ENCODE data around the gene SERPINB6.

Gene SERPINB6

GRCh38 chr6:2992330-2992979 lies 21.1 kb upstream of the SERPINB6 start:
- peak overlapping the region in 1 of 7 experiments; percentile 21 for H3K4me3 ChIP-seq (ENCODE audit: control insufficient read depth in 1 of 7, extremely low read depth in 1 of 7, insufficient read depth in 4 of 7, low read depth in 2 of 7, low read length in 6 of 7)
- H3K36me3 ChIP-seq (ENCODE audit: control insufficient read depth in 4 of 4, insufficient read depth in 4 of 4, low read length in 3 of 4): no peaks in the 10 kb centered on the region
- H3K27ac ChIP-seq (ENCODE audit: insufficient read depth in 1 of 2, low read depth in 1 of 2, low read length in 2 of 2, poor library complexity in 1 of 2, severe bottlenecking in 2 of 2): peak overlapping the region in 1 of 2 experiments; percentile 99
- WGBS (ENCODE audit: insufficient coverage): 95% methylated on average over 2 of the region's 6 CpGs
- ChIA-PET CTCF (interaction anchor here (1.0 to 6.4 kb wide), 4 partner anchors 13 to 225 kb away, joined by 3 to 45 read pairs (median 5); no protein-coding TSS in a partner anchor), POLR2A (no interaction called here)
- no peaks in the 10 kb centered on the region for H3K9me3 ChIP-seq (ENCODE audit: control extremely low read depth in 1 of 5, control insufficient read depth in 4 of 5, insufficient read depth in 2 of 5, low read depth in 1 of 5, low read length in 4 of 5)
- DNase-seq: no peak
- H3K27me3 ChIP-seq (replicated peaks in 2 of 5; ENCODE audit: control insufficient read depth in 4 of 5, insufficient read depth in 5 of 5, low read length in 4 of 5): no peaks in the 10 kb centered on the region
- peaks cover 12 to 34% (median 29%) of the 10 kb centered on the region in 4 experiments for H3K4me1 ChIP-seq (ENCODE audit: control extremely low read depth in 1 of 4, control insufficient read depth in 4 of 4, insufficient read depth in 4 of 4, low read length in 3 of 4)

GRCh38 chr6:2990932-2991506 lies 19.7 kb upstream of the SERPINB6 start:
- H3K4me3 ChIP-seq (ENCODE audit: control insufficient read depth in 1 of 7, extremely low read depth in 1 of 7, insufficient read depth in 4 of 7, low read depth in 2 of 7, low read length in 6 of 7): peak overlapping the region; percentile 9 to 98 (median 80)
- H3K36me3 ChIP-seq (ENCODE audit: control insufficient read depth in 4 of 4, insufficient read depth in 4 of 4, low read length in 3 of 4): no peaks in the 10 kb centered on the region
- H3K27ac ChIP-seq (ENCODE audit: insufficient read depth in 1 of 2, low read depth in 1 of 2, low read length in 2 of 2, poor library complexity in 1 of 2, severe bottlenecking in 2 of 2): peak overlapping the region; percentile 98 to 99
- DNase-seq: no peak
- ChIA-PET CTCF (interaction anchor here (0.6 to 6.4 kb wide), 24 partner anchors 8 to 253 kb away, joined by 3 to 71 read pairs (median 5); partner anchors contain the start of genes NQO2 and RIPK1), POLR2A (interaction anchor here (0.6 to 2.6 kb wide), 7 partner anchors 8 to 208 kb away, joined by 3 to 11 read pairs (median 4); partner anchors contain the start of genes NQO2 and SERPINB1)
- H3K4me1 ChIP-seq (ENCODE audit: control extremely low read depth in 1 of 4, control insufficient read depth in 4 of 4, insufficient read depth in 4 of 4, low read length in 3 of 4): peaks cover 12 to 45% (median 37%) of the 10 kb centered on the region in 4 experiments
- WGBS (ENCODE audit: insufficient coverage): 2% methylated on average over 6 of the region's 10 CpGs
- H3K9me3 ChIP-seq (ENCODE audit: control extremely low read depth in 1 of 5, control insufficient read depth in 4 of 5, insufficient read depth in 2 of 5, low read depth in 1 of 5, low read length in 4 of 5): no peaks in the 10 kb centered on the region
- no peaks in the 10 kb centered on the region for H3K27me3 ChIP-seq (replicated peaks in 2 of 5; ENCODE audit: control insufficient read depth in 4 of 5, insufficient read depth in 5 of 5, low read length in 4 of 5)

- peak; percentile 31 to 61 (median 51) for DNase-seq
- ChIA-PET POLR2A (interaction anchor here (0.6 to 2.6 kb wide), 11 partner anchors 9 to 207 kb away, joined by 3 to 12 read pairs (median 4); partner anchors contain the start of genes NQO2 and SERPINB1), CTCF (interaction anchor here (0.6 to 6.4 kb wide), 34 partner anchors 9 to 252 kb away, joined by 3 to 71 read pairs (median 5); partner anchors contain the start of genes NQO2, RIPK1 and SERPINB1)
- H3K27me3 ChIP-seq (replicated peaks in 2 of 5; ENCODE audit: control insufficient read depth in 4 of 5, insufficient read depth in 5 of 5, low read length in 4 of 5): no peaks in the 10 kb centered on the region
- H3K27ac ChIP-seq (ENCODE audit: insufficient read depth in 1 of 2, low read depth in 1 of 2, low read length in 2 of 2, poor library complexity in 1 of 2, severe bottlenecking in 2 of 2): peak overlapping the region; percentile 98 to 99
- H3K36me3 ChIP-seq (ENCODE audit: control insufficient read depth in 4 of 4, insufficient read depth in 4 of 4, low read length in 3 of 4): no peaks in the 10 kb centered on the region
- H3K4me1 ChIP-seq (ENCODE audit: control extremely low read depth in 1 of 4, control insufficient read depth in 4 of 4, insufficient read depth in 4 of 4, low read length in 3 of 4): peaks cover 12 to 49% (median 37%) of the 10 kb centered on the region in 4 experiments
- H3K4me3 ChIP-seq (ENCODE audit: control insufficient read depth in 1 of 7, extremely low read depth in 1 of 7, insufficient read depth in 4 of 7, low read depth in 2 of 7, low read length in 6 of 7): peak overlapping the region; percentile 9 to 98 (median 80)
- 0% methylated on average over 16 of the region's 19 CpGs for WGBS (ENCODE audit: insufficient coverage)
- H3K9me3 ChIP-seq (ENCODE audit: control extremely low read depth in 1 of 5, control insufficient read depth in 4 of 5, insufficient read depth in 2 of 5, low read depth in 1 of 5, low read length in 4 of 5): no peaks in the 10 kb centered on the region
Observed at GRCh38 chr6:2990248-2990931, 19.0 kb upstream of the SERPINB6 start.

GRCh38 chr6:2989332-2990247 lies 18.2 kb upstream of the SERPINB6 start:
- H3K9me3 ChIP-seq (ENCODE audit: control extremely low read depth in 1 of 5, control insufficient read depth in 4 of 5, insufficient read depth in 2 of 5, low read depth in 1 of 5, low read length in 4 of 5): no peaks in the 10 kb centered on the region
- POLR2A ChIA-PET: interaction anchor here (0.7 to 2.6 kb wide), 13 partner anchors 10 to 206 kb away, joined by 3 to 12 read pairs (median 4); partner anchors contain the start of genes NQO2, RIPK1, SERPINB1 and SERPINB6

GRCh38 chr6:2988426-2989331 lies 17.3 kb upstream of the SERPINB6 start:
- no peaks in the 10 kb centered on the region for H3K9me3 ChIP-seq (ENCODE audit: control extremely low read depth in 1 of 5, control insufficient read depth in 4 of 5, insufficient read depth in 2 of 5, low read depth in 1 of 5, low read length in 4 of 5)
- peak; percentile 86 to 92 (median 89) for DNase-seq
- ChIA-PET POLR2A (interaction anchor here (0.9 to 2.6 kb wide), 6 partner anchors 18 to 147 kb away, joined by 3 to 12 read pairs (median 5); partner anchors contain the start of genes RIPK1, SERPINB1 and SERPINB6), CTCF (interaction anchor here (0.6 to 6.4 kb wide), 41 partner anchors 9 to 256 kb away, joined by 3 to 71 read pairs (median 6); partner anchors contain the start of genes SERPINB1 and SERPINB6)
- H3K27me3 ChIP-seq (replicated peaks in 2 of 5; ENCODE audit: control insufficient read depth in 4 of 5, insufficient read depth in 5 of 5, low read length in 4 of 5): no peaks in the 10 kb centered on the region
- 0% methylated on average over 58 of the region's 64 CpGs for WGBS (ENCODE audit: insufficient coverage)
- H3K4me3 ChIP-seq (ENCODE audit: control insufficient read depth in 1 of 7, extremely low read depth in 1 of 7, insufficient read depth in 4 of 7, low read depth in 2 of 7, low read length in 6 of 7): peak overlapping the region; percentile 65 to 98 (median 80)
- H3K27ac ChIP-seq (ENCODE audit: insufficient read depth in 1 of 2, low read depth in 1 of 2, low read length in 2 of 2, poor library complexity in 1 of 2, severe bottlenecking in 2 of 2): peak overlapping the region; percentile 98 to 99
- H3K36me3 ChIP-seq (ENCODE audit: control insufficient read depth in 4 of 4, insufficient read depth in 4 of 4, low read length in 3 of 4): no peaks in the 10 kb centered on the region
- peaks cover 12 to 49% (median 37%) of the 10 kb centered on the region in 4 experiments for H3K4me1 ChIP-seq (ENCODE audit: control extremely low read depth in 1 of 4, control insufficient read depth in 4 of 4, insufficient read depth in 4 of 4, low read length in 3 of 4)

More at GRCh38 chr6:2989332-2990247, 18.2 kb upstream of the SERPINB6 start:
- CTCF ChIA-PET: interaction anchor here (0.6 to 6.4 kb wide), 48 partner anchors 8 to 257 kb away, joined by 3 to 71 read pairs (median 5); partner anchors contain the start of genes NQO2, RIPK1, SERPINB1 and SERPINB6
- Histone ChIP-seq H3K27ac (ENCODE audit: insufficient read depth in 1 of 2, low read depth in 1 of 2, low read length in 2 of 2, poor library complexity in 1 of 2, severe bottlenecking in 2 of 2) (peak overlapping the region; percentile 98 to 99), H3K4me3 (ENCODE audit: control insufficient read depth in 1 of 7, extremely low read depth in 1 of 7, insufficient read depth in 4 of 7, low read depth in 2 of 7, low read length in 6 of 7) (peak overlapping the region; percentile 65 to 98 (median 80)), H3K4me1 (ENCODE audit: control extremely low read depth in 1 of 4, control insufficient read depth in 4 of 4, insufficient read depth in 4 of 4, low read length in 3 of 4) (peaks cover 12 to 49% (median 37%) of the 10 kb centered on the region in 4 experiments), H3K36me3 (ENCODE audit: control insufficient read depth in 4 of 4, insufficient read depth in 4 of 4, low read length in 3 of 4) (no peaks in the 10 kb centered on the region), H3K27me3 (replicated peaks in 2 of 5; ENCODE audit: control insufficient read depth in 4 of 5, insufficient read depth in 5 of 5, low read length in 4 of 5) (no peaks in the 10 kb centered on the region)
- WGBS (ENCODE audit: insufficient coverage): 0% methylated on average over 13 of the region's 22 CpGs
- peak; percentile 95 to 98 (median 97) for DNase-seq

All from common myeloid progenitor, CD34-positive (primary cell).